Measurements from ENCODE around the gene RRAGC. TPM values are rescaled to one million over a fixed set of nuclear protein-coding genes. Genes with fewer than 3 reads are reported as not detected.
"Not testable (repeated sequence)": the region's sequence is repeated elsewhere in the genome, so short reads cannot be mapped to it uniquely, and the experiment has no call there.

The RRAGC gene
- total and polyA plus RNA-seq, 2 donors (not counting 1 experiment from before 2014, with no cell fraction given): 27.4 to 53.4 TPM

- H3K4me3 ChIP-seq (replicated peaks in 1 of 4; ENCODE audit: control extremely low read depth in 1 of 4, insufficient read depth in 1 of 4, low read depth in 3 of 4, low read length in 4 of 4): no peak overlapping the region
- no peak overlapping the region for H3K4me2 ChIP-seq (ENCODE audit: extremely low read depth, insufficient read depth, low read length)
- H3K9me3 ChIP-seq (ENCODE audit: control insufficient read depth, insufficient read depth, low read depth, low read length): no peaks in the 10 kb centered on the region
- H3K4me1 ChIP-seq (ENCODE audit: control insufficient read depth, extremely low read depth, insufficient read depth, low read length): no peaks in the 10 kb centered on the region
- H2AFZ ChIP-seq (ENCODE audit: low read length): no peak overlapping the region
- H3K27me3 ChIP-seq (ENCODE audit: control insufficient read depth, insufficient read depth, low read length): peaks cover 31% of the 10 kb centered on the region
- TF ChIP-seq CTCF (conservative IDR thresholded peaks at IDR 0.05 in 1 of 2, IDR thresholded peaks at IDR 0.05 in 1 of 2; ENCODE audit: low read depth in 1 of 2, low read length in 2 of 2) (no peak), EZH2 (IDR thresholded peaks at IDR 0.05; ENCODE audit: low read length, missing control alignments) (no peak)
- no peaks in the 10 kb centered on the region for H3K79me2 ChIP-seq (ENCODE audit: control insufficient read depth, insufficient read depth, low read length)
- H3K27ac ChIP-seq (ENCODE audit: insufficient read depth, low read length): no peak overlapping the region
- no peak for DNase-seq (ENCODE audit: low read depth in 2 of 2)
- no peaks in the 10 kb centered on the region for H4K20me1 ChIP-seq (ENCODE audit: control insufficient read depth, extremely low read depth, insufficient read depth, low read length)
- no peaks in the 10 kb centered on the region for H3K36me3 ChIP-seq (ENCODE audit: control insufficient read depth, insufficient read depth, low read length)
- H3K9ac ChIP-seq (ENCODE audit: insufficient read depth, low read length): no peak overlapping the region
Measured at GRCh38 chr1:38812981-38813380, 46.6 kb downstream of the RRAGC start.

GRCh38 chr1:38811466-38811865 lies 48.1 kb downstream of the RRAGC start:
- H4K20me1 ChIP-seq (ENCODE audit: control insufficient read depth, extremely low read depth, insufficient read depth, low read length); H3K4me1 ChIP-seq (ENCODE audit: control insufficient read depth, extremely low read depth, insufficient read depth, low read length); H3K36me3 ChIP-seq (ENCODE audit: control insufficient read depth, insufficient read depth, low read length); H3K27ac ChIP-seq (ENCODE audit: insufficient read depth, low read length); H3K9ac ChIP-seq (ENCODE audit: insufficient read depth, low read length); H3K4me2 ChIP-seq (ENCODE audit: extremely low read depth, insufficient read depth, low read length); H2AFZ ChIP-seq (ENCODE audit: low read length); H3K4me3 ChIP-seq (replicated peaks in 1 of 4; ENCODE audit: control extremely low read depth in 1 of 4, insufficient read depth in 1 of 4, low read depth in 3 of 4, low read length in 4 of 4); H3K79me2 ChIP-seq (ENCODE audit: control insufficient read depth, insufficient read depth, low read length); DNase-seq (ENCODE audit: low read depth in 2 of 2); H3K9me3 ChIP-seq (ENCODE audit: control insufficient read depth, insufficient read depth, low read depth, low read length): not testable (repeated sequence)
- peaks cover 18% of the 10 kb centered on the region for H3K27me3 ChIP-seq (ENCODE audit: control insufficient read depth, insufficient read depth, low read length)

- H3K36me3 ChIP-seq (ENCODE audit: control insufficient read depth, insufficient read depth, low read length): no peaks in the 10 kb centered on the region
- H3K27me3 ChIP-seq (ENCODE audit: control insufficient read depth, insufficient read depth, low read length): peaks cover 8% of the 10 kb centered on the region
- no peaks in the 10 kb centered on the region for H3K79me2 ChIP-seq (ENCODE audit: control insufficient read depth, insufficient read depth, low read length)
- H3K4me1 ChIP-seq (ENCODE audit: control insufficient read depth, extremely low read depth, insufficient read depth, low read length): no peaks in the 10 kb centered on the region
- no peak overlapping the region for H3K4me3 ChIP-seq (replicated peaks in 1 of 4; ENCODE audit: control extremely low read depth in 1 of 4, insufficient read depth in 1 of 4, low read depth in 3 of 4, low read length in 4 of 4)
- H2AFZ ChIP-seq (ENCODE audit: low read length): no peak overlapping the region
- no peaks in the 10 kb centered on the region for H4K20me1 ChIP-seq (ENCODE audit: control insufficient read depth, extremely low read depth, insufficient read depth, low read length)
- H3K9me3 ChIP-seq (ENCODE audit: control insufficient read depth, insufficient read depth, low read depth, low read length): no peaks in the 10 kb centered on the region
- no peak overlapping the region for H3K27ac ChIP-seq (ENCODE audit: insufficient read depth, low read length)
- H3K4me2 ChIP-seq (ENCODE audit: extremely low read depth, insufficient read depth, low read length): no peak overlapping the region
- TF ChIP-seq EZH2 (IDR thresholded peaks at IDR 0.05; ENCODE audit: low read length, missing control alignments) (no peak), CTCF (conservative IDR thresholded peaks at IDR 0.05 in 1 of 2, IDR thresholded peaks at IDR 0.05 in 1 of 2; ENCODE audit: low read depth in 1 of 2, low read length in 2 of 2) (no peak)
- H3K9ac ChIP-seq (ENCODE audit: insufficient read depth, low read length): no peak overlapping the region
- no peak for DNase-seq (ENCODE audit: low read depth in 2 of 2)
Measured at GRCh38 chr1:38806090-38806489, 53.5 kb downstream of the RRAGC start.
